ENCODE measurements around the gene WDR43.

WDR43 gene, protein sequence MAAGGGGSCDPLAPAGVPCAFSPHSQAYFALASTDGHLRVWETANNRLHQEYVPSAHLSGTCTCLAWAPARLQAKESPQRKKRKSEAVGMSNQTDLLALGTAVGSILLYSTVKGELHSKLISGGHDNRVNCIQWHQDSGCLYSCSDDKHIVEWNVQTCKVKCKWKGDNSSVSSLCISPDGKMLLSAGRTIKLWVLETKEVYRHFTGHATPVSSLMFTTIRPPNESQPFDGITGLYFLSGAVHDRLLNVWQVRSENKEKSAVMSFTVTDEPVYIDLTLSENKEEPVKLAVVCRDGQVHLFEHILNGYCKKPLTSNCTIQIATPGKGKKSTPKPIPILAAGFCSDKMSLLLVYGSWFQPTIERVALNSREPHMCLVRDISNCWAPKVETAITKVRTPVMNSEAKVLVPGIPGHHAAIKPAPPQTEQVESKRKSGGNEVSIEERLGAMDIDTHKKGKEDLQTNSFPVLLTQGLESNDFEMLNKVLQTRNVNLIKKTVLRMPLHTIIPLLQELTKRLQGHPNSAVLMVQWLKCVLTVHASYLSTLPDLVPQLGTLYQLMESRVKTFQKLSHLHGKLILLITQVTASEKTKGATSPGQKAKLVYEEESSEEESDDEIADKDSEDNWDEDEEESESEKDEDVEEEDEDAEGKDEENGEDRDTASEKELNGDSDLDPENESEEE

DNA sequence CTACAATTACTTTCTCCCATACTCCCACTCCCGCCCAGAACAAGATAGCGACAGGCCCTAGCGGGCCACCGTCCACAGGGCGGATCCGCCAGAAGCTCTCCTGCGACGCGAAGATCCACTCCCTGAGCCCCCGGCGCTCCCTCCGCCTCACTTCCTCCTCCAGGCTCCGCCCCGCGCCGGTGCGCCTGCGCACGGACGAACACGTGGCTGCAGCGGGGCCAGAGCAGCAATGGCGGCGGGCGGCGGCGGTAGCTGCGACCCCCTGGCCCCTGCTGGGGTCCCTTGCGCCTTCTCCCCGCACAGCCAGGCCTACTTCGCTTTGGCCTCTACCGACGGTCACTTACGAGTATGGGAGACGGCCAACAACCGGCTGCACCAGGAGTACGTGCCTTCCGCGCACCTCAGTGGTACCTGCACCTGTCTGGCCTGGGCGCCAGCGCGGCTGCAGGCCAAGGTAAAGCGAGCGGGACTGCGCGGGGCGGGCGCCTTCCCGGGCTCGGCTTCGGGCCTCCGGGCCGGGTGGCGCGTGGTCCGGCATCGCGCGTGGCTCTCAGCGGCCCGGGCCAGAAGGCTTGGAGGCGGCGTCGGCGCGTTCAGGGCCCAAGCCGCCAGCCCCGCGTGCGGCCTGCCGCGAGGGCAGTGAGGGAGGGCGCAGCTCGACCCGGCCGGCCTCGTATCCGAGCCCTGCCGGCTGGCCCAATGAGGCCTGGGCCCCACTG lies at the start of gene WDR43:
Gene WDR43, plus strand, starts transcription at position 198 of the 719 bp plus-strand sequence. Its CDS starts 32 bp downstream, at position 230.
- peak; percentile 99 for DNase-seq

DNA sequence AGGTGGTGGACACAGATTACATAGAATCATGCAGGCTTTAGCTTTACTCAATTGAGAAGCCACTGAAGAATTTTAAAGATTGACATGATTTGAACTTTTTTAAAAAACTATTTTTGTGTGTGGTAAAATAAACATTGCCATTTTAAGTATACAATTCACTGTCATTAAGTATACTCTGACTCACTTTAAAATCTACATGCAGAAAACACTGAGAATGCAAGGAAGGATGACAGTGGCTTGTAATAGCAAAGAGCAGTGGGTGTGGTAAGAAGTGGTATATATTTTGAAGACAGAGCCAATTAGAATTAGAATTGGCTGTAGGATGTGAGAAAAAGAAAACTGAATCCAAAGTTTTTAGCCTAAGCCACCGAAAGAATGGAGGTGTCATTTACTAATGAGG lies 39.3 kb upstream of the WDR43 start:
- no peak for DNase-seq

DNA sequence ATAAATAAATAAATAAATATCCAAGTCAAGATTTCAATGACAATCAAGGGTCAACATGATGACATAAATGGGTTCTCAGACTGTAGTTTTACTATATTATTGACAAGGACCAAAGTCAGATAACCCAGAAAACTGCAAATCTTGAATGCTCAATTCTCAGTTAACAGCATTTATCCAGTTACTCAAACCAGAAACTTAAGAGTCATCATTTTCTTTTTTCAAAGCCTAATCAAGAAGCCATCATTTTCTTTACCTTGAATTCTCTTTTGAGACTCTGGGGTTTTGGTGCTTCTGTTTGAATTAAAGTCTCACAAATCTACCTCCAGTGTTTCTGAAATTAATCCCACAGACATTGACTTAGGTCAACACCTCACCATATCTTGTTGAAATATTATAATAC lies 38.5 kb upstream of the WDR43 start:
- DNase-seq: no peak

DNA sequence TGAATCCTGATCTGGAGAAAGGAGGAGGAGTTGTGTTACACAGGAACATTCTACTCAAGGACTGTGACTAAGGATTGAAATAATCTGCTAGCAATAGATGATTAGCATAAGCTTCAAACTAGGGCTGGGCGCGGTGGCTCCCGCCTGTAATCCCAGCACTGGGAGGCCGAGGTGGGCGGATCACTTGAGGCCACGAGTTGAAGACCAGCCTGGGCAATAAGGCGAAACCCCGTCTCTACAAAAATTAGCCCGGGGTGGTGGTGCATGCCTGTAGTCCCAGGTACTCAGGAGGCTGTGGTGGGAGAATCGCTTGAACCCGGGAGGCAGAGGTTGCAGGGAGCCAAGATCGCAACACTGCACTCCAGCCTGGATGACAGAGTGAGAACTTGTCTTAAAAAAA lies 25.9 kb upstream of the WDR43 start:
- no peak for DNase-seq

DNA sequence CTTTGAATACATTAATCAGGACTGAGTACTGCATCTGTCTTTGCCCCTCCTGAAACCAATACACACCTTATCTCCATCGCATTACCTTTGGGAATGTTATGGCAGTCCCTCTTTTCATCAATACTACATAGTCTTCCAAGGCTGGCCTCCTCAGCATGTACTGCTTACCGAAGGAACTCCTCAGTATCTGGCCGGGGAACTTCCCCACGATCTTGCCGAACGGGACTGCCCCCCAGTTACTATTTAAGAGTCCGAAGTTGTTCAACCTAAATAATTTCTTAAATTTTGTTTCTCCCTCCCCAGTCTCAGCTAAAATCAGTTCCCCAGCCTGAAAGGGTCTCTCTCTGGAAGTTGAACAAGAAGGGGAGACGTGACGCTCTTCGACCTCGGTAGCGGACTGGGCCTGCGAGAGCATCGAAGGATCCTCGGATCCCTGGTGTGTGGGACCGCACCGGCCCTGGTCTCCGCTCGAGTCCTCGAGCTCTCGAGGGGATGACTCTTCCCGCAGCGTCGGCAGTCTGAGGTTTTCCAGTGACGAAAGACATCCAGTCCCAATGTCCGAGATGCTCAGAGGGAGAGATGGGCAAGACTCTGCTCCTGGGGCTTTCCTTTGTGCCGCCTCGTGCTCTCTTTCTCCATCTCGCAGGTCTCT lies 24.8 kb upstream of the WDR43 start:
- no peak for DNase-seq

DNA sequence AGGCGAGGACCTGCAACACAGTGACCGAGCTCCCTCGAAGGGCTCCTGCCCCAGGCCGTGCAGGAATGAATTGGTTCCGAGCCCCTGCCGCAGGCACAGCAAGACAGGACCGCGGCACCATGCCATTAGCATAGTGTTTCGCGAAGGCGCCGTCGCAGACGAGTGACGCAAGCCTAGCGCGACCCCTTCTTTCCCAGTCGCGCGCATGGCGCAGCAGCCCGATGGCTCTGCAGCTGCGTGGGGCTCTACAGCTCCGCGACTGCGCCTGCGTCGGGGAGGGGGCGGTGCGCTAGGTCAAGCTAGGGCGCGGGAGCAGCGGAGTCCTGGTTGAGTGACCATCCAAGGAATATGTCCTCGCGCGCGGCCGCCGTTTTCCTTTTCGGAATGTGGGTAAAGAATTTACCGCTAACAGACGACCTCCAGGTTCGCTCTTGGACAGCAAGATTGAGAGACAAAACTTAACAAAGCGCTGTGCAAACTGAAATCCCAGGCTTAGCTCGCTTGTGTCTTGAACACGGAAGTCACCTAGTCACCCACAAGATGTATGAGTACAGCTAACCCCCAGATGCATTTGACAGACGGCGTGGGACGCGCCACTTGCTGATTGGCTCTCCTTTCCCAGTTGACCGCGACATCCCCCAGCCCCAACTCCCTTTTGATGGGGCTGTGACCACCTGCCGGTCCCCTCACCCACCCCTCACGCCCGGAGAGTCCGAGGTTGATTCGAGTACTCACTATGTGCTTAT lies 24.1 kb upstream of the WDR43 start, which contains the start of gene TRMT61B:
Gene TRMT61B, minus strand, starts transcription at position 164 of the 746 bp plus-strand sequence. Its CDS starts 32 bp downstream, at position 132.
- peak; percentile 96 for DNase-seq

DNA sequence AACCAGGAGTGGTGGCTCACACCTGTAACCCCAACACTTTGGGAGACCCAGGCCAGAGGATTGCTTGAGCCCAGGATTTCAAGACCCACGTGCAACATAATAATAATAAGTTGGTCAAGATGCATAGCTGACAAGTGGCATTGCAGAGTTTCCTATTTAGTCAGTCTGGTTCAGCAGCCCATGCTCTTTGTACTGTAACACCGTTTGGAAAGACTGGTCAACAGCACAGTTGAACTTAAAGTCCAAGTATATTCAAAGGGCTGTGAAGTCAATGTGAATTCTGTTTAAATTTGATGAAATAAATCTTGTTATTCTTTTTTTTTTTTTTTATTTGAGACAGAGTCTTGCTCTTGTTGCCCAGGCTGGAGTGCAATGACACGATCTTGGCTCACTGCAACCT lies 22.8 kb upstream of the WDR43 start:
- no peak for DNase-seq

DNA sequence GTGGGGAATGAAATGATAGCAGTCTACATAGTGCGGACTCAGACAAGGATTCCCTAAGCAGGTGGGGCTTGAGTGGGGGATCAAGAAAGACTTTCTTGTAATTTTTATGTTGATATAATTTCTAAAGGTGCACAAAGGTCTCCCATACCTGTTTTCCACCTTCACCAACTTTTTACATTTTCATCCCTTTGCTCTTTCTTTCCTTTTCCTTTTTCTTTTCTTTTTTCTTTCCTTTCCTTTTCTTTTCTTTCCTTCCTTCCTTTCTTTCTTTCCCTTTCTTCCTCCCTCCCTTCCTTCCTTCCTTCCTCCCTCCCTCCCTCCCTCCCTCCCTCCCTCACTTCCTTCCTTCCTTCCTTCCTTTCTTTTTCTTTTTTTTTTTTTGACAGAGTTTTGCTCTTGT lies 14.3 kb upstream of the WDR43 start:
- DNase-seq: no peak

DNA sequence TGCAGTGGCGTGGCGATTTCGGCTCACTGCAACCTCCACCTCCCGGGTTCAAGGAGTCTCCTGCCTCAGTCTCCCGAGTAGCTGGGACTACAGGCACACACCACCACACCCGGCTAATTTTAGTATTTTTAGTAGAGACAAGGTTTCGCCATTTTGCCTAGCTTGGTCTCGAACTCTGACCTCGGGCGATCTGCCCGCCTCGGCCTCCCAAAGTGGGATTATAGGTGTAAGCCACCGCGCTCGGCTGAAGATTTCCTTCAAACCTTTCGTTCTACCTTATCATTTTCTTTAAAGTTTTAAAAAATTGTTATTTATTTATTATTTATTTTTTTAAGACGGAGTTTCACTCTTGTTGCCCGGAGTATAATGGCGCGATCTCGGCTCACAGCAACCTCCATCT lies 979 bp upstream of the WDR43 start:
- DNase-seq: no peak

DNA sequence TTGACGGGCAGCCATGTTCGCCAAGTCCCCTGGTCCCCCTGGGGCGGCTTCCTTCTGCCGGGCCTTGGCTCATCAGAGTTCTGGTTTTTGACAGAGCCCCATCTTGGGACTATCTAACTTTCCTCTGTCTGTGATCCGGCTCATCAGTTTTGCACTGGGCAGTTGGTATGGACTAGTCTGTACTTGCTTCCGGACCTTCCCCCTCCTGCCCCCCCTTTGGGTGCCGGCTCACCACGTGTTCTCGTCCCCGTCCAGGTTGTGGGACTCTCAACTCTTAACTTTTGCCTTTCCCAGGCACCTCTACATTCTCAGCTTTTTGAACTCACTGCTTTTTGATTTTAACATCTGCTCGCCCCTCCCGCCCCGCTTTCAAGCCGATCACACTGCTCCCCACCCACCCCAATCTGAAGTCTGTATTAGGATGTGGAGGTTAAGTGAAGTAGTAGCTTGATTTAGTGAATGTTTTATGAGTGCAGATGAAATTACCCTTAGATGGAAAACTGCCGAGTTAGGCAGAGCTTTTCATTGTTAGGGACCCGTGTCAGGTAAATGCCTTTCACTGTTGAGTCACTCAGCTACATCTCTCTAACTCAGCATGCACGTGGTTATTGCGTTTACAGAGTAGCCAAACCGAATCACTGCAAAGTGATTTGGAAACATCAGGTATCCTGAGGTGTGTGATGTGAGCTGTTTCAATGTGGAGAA lies 874 bp downstream of the WDR43 start:
- DNase-seq: peak; percentile 24

DNA sequence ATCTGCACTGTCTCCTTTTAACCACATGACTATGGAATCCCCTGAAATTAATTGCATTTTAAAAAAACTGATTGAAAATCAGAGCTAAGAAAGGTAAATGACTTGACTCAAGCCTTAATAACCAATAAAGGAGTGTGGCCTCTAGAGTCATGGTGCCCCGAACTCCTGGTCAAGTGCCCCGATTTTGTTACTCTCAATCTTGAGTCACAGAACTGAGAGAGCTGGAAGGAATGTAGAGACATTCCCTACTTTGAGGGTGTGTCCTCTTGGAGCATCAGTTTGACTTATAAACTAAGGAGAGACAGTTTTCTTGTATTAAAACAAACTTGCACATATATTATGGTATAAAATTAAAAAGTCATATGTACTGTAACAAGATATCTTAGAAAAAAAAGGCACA lies 2.4 kb downstream of the WDR43 start:
- DNase-seq: no peak

DNA sequence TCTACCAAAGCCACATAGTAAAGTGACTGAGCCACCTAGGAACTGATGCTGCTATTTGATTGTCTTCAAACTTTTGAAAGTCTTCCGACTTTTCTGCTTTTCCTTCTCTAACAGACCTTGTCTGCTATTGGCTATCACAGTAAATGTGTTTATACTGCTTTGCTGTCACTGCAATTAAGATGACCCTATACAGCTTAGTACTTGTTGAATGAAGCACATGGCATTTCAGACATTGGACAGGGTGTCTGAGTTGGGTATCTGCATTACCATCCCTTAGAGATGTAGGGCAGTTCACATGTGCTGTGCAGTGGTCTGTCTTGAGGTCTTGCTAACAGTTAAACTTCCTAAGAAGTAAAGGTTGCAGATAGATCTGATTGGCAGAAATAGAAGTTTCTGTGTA lies 3.6 kb downstream of the WDR43 start:
- no peak for DNase-seq

DNA sequence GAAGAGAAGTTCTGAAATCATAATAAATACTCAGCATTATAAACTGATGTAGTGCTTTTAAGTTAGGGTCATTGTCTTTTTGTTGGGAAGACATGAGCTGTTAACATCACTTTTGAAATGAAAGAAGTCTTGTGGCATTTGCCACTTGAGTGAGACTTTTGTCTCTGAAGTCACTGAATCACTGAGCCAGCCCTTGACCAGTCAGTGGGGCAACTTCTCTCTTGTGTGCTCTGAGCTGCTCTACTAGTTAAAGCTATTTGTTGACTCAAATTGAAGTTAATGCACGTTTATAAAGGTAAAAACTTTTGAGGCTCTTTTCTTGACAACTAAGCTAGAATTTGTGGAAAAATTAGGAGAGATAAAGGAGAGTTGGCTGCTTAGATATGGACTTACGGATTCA lies 6.7 kb downstream of the WDR43 start:
- DNase-seq: no peak

DNA sequence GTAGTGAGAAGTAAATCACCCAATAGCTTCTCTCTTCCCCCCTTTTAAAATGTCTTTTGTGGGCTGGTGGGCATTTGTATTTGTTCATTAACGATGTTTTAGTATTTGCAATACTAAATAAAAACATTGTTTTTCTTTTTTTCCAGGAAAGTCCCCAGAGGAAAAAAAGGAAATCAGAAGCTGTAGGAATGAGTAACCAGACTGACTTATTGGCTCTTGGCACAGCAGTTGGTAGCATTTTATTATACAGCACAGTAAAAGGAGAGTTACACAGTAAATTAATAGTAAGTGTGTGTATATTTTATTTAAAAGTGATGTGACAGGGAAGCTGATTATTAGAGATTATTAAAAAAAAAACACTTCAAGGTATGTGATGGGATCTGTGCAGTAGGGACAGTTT lies 7.4 kb downstream of the WDR43 start:
- no peak for DNase-seq

DNA sequence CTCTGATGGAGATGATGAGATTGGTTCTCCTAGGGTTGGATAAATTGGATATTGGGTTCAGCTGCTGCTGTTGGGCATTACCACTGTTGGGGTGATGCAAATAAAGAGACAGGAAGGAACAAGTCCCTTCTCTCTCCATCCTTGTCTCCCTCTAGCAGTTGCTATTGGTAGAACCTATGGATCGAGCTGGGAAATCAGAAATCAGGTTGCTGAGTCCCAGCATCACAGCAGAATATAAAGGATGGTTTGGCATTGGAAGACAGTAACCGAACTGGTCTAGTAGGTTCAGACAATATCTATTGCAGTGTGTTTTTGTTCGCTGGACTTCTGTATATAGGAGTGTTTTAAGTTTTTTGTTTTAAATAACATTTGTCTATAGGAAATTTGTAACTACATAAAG lies 8.1 kb downstream of the WDR43 start:
- DNase-seq: no peak

DNA sequence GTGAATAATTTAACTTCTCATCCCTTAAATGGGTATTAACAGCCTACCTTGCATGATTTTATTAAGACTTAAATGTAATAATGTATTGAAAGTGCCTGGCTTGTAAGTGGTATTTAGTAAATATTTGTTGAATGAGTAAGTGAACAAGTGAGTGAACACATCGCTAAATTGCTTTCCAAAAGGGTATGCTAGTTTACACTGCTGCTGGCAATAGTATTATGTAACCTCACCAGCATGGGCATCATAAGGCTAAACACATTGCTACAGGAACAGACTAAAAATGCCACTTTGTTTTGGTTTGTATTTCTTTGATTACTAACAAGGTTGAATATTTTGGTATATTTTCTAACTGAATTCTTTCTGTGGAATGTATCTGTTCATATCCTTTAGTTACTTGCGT lies 9.8 kb downstream of the WDR43 start:
- no peak for DNase-seq

DNA sequence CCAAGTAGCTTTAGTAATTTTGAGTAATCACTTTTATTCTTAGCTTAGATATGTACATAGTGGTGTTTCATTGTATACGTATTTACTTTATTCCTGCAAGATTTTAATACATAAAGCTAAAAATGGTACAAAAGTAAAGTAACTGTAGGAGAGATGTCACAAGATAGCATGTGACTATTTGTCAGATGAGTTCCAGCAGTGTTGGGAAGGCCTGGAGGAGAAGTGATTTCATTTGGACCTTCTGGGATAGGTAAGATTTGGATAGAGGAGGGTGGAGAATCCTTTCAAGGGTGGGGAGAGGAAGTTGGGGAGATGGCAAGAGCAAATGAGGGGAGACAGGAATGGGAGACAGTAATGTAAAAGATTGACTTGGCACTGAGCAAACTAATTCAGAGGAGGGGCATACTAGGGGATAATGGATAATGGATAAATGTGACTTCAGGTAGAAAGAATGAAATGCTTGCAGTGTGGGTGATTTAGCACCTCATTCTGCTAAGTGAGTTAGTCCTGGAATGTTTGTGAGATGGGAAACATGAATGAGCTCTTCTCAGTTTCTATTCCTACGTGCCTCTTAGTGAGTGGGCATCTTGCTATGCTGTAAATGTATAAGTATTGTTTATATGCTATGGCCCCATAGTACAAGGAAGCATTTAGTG lies 10.5 kb downstream of the WDR43 start:
- DNase-seq: no peak

DNA sequence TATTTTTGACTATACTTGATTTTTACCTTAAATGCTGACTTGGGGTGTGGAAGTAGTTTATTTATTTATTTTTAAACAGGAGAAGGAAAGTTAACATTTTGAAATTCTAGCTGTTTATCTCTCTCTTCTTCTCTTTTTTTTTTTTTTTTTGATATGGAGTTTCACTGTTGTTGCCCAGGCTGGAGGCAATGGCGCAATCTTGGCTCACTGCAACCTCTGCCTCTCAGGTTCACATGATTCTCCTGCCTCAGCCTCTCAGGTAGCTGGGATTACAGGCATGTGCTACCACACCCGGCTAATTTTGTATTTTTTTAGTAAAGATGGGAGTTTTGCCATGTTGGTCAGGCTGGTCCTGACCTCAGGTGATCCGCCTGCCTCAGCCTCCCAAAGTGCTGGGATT lies 11.1 kb downstream of the WDR43 start:
- DNase-seq: no peak

DNA sequence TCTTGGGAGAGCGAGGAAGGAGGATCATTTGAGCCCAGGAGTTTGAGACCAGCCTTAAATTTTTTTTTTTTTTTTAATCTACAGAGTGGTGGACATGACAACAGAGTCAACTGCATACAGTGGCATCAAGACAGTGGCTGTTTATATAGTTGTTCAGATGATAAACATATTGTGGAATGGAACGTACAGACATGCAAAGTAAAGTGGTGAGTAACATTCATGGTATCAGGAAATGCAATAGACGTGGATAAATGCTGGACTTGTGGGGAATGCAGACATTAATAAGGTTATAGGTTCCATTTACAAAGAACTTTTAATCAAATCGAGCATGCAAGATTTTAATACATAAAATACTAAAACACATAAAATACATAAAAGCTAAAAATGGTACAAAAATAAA lies 11.9 kb downstream of the WDR43 start:
- no peak for DNase-seq

DNA sequence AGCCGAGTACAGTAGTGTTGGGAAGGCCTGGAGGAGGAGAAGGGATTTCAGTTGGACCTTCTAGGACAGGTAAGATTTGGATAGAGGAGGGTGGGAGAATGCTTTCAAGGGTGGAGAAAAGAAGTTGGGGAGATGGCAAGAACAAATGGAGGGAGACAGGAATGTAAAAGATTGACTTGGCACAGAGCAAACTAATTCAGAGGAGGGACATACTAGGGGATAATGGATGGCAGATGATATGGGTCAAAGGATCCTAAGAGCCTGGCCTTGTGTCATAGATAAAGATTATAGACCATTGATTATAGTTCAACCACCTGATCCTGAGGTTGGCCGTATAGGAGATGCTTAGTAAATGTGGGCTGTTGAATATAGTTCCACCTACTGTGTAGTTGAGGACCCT lies 12.4 kb downstream of the WDR43 start:
- no peak for DNase-seq

DNA sequence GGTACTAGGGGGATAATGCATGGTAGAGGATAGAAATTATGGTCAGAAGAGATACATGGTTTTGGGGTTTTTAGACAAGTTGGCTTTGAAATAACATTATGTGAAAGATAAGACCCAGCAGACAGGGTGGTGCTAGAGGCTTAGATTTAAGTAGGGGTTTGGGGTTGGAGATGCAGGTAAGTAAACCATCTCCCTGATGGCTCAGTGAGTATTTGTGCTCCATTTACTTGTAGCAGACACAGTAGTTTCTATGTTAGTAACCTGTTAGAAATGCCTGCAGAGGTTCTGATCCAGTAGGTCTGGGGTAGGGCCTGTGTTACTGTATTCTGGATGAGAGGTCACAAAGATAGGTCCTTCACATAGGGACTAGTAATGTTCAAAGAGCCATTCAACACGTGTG lies 13.7 kb downstream of the WDR43 start:
- DNase-seq: no peak
